H1 (cell line): ENCODE measurements around the gene PNLDC1. TPM values are rescaled to one million over a fixed set of nuclear protein-coding genes. Genes with fewer than 3 reads are reported as not detected.

Experiments
- CBX5 ChIP-seq: fragments of 300-800, 300-1000 bp; sonication (generic); IDR thresholded peaks from 2 replicates; pipeline ENCODE4 v1.7.1; 2016; ENCODE audit warnings: antibody characterized with exemption, low read length, low read depth
- CTBP2 ChIP-seq: IDR thresholded peaks from 2 replicates; pipeline ENCODE4 v1.7.0; 2011; ENCODE audit warnings: borderline replicate concordance, mild to moderate bottlenecking, moderate library complexity, mixed read lengths, low read length; ENCODE audit not compliant: insufficient read depth, insufficient read length
- polyA plus RNA-seq, 7 experiments: library from polyadenylated mRNA; depleted of rRNA in 3 of 7; stranded (reverse) in 5 of 7; unstranded in 2 of 7; fragments of >200 nt in 5 of 7; fragments of 200-250 nt in 2 of 7; gene quantifications; 1 replicate in 5 of 7; 2 replicates in 1 of 7; 4 replicates in 1 of 7; pipeline versions ENCODE4 v1.2.1 to v1.2.3, GENCODE V29; 2011 to 2013; ENCODE audit warnings: missing spikeins in 2 of 7, mixed read lengths in 2 of 7
- total RNA-seq: library from RNA; stranded (reverse); fragmentation: NEBNext Ultra II Directional; extraction: Animal tissue kit (Norgen Biotek cat#: 25700); gene quantifications from 2 replicates; pipeline ENCODE4 v1.2.1, GENCODE V29; 2021
- TF ChIP-seq, protein P1 (sequence below): IDR thresholded peaks from 2 replicates; pipeline ENCODE4 v1.6.1; 2012; ENCODE audit warnings: low read length, inconsistent platforms

PNLDC1 gene
- total and polyA plus RNA-seq, 2 of the 8 experiments (the other 6 are each of a cell fraction or from before 2014, with no cell fraction given) = 0.15 to 0.34 TPM

DNA sequence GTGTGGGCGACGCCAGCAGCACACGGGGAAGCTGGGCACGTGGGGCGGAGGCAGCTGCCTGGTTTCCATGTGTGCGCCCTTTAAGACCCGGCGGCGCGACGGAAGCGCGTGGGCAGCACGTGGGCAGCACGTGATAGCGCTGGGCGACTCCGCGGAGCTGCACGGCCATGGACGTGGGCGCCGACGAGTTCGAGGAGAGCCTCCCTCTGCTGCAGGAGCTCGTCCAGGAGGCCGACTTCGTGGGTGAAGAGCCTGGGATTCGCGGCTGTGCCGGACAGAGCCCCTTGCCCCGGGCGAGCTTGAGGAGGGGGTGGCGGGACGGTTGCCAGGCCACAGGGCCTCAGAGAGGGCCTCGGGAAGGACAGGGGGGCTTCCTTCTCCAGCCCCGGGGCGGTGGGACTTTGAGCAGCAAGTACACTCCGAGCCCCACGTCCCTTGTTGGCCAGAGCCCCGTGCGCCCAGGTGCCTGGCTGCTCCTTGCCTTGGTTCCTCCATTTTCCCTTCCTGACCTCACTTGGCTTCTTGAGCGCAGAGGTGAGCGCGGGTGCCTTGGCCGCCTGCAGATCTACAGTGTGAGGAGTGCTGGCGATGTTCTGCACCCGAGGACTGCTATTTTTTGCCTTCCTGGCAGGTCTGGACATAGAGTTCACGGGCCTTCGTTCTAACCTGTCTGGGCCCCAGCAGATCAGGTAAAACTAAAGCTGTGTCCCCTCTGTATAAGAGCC is at the start of gene PNLDC1 (continued):
- TF ChIP-seq, protein P1, sequence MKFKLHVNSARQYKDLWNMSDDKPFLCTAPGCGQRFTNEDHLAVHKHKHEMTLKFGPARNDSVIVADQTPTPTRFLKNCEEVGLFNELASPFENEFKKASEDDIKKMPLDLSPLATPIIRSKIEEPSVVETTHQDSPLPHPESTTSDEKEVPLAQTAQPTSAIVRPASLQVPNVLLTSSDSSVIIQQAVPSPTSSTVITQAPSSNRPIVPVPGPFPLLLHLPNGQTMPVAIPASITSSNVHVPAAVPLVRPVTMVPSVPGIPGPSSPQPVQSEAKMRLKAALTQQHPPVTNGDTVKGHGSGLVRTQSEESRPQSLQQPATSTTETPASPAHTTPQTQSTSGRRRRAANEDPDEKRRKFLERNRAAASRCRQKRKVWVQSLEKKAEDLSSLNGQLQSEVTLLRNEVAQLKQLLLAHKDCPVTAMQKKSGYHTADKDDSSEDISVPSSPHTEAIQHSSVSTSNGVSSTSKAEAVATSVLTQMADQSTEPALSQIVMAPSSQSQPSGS = no peak
- no peak for TF ChIP-seq CTBP2
- TF ChIP-seq CBX5 = no peak
